GM12873 (cell line): ENCODE results near the gene PAX7.

ENCODE experiments used
- CTCF ChIP-seq: IDR thresholded peaks from 2 replicates; pipeline ENCODE4 v1.5.1; 2012; ENCODE audit warnings: low read depth, mild to moderate bottlenecking, moderate library complexity, low read length, control low read depth; ENCODE audit not compliant: insufficient read depth; ENCODE audit errors: missing control alignments

Gene PAX7

GRCh38 chr1:18639368-18640055 is 8.9 kb downstream of the PAX7 start:
- no peak for TF ChIP-seq CTCF

- TF ChIP-seq CTCF = no peak
These were observed 9.8 kb downstream of the PAX7 start for GRCh38 chr1:18640228-18641004.

GRCh38 chr1:18641005-18641941 is 10.6 kb downstream of the PAX7 start:
- no peak for TF ChIP-seq CTCF

GRCh38 chr1:18642278-18643095 is 11.8 kb downstream of the PAX7 start:
- TF ChIP-seq CTCF = no peak

GRCh38 chr1:18643154-18644012 is 12.7 kb downstream of the PAX7 start:
- no peak for TF ChIP-seq CTCF

GRCh38 chr1:18644013-18644399 is 13.4 kb downstream of the PAX7 start:
- no peak for TF ChIP-seq CTCF
